Measurements from ENCODE around the gene RETREG3. TPM values are rescaled to one million over a fixed set of nuclear protein-coding genes. Genes with fewer than 3 reads are reported as not detected.
A peak's percentile ranks its signal among the peaks of the same experiment; 100 is the strongest.

The RETREG3 gene
- 10 to 100 TPM; 56.4 to 72.2 (median 67.1) TPM for total RNA-seq
- long read RNA-seq, donor 1, transcript RETREG3-201 (9 exons, 3,759 nt) = major isoform, 38 of 68 reads
- long read RNA-seq, donor 1, partial matches to known transcripts = 7 of 68 reads
- long read RNA-seq, donor 1, other reads (novel, unspliced or antisense) = 19 of 68 reads
- long read RNA-seq, donor 2, transcript RETREG3-201 (9 exons, 3,759 nt) = major isoform, 12 of 15 reads
- long read RNA-seq, donor 2, partial matches to known transcripts = 0 of 15 reads
- long read RNA-seq, donor 2, other reads (novel, unspliced or antisense) = 2 of 15 reads

GRCh38 chr17:42609182-42609813 is at the start of gene RETREG3, which contains the start of gene TUBG1:
Gene RETREG3, minus strand, starts transcription at chr17:42609374. Its CDS starts 50 bp downstream, at chr17:42609324.
Gene TUBG1, plus strand, starts transcription at chr17:42609683. Its CDS starts 55 bp downstream, at chr17:42609738.
- TF ChIP-seq CTCF (IDR thresholded peaks at IDR 0.05) = peak; percentile 23
- Histone ChIP-seq H3K4me3 (peak within 1 kb of the TSS; percentile 68), H3K36me3 (ENCODE audit: low read depth) (peaks cover 4% of the 10 kb centered on the region), H3K9me3 (no peaks in the 10 kb centered on the region), H3K4me1 (ENCODE audit: low read depth) (peaks cover 13% of the 10 kb centered on the region)
- intact Hi-C loops (cut with DNase I, micrococcal nuclease) = no loop called here
- ATAC-seq (peak; percentile 97), DNase-seq (peak; percentile 99)

- H3K9me3 ChIP-seq = no peaks in the 10 kb centered on the region
- ATAC-seq (no peak), DNase-seq (no peak)
- H3K36me3 ChIP-seq (ENCODE audit: low read depth) = no peaks in the 10 kb centered on the region
- H3K4me3 ChIP-seq = no peak overlapping the region
- intact Hi-C loops (cut with DNase I, micrococcal nuclease) = no loop called here
- TF ChIP-seq CTCF (IDR thresholded peaks at IDR 0.05) = no peak
- peaks cover 4% of the 10 kb centered on the region for H3K4me1 ChIP-seq (ENCODE audit: low read depth)
Measured at GRCh38 chr17:42657824-42658588, 48.8 kb upstream of the RETREG3 start.

GRCh38 chr17:42655528-42655927 is 46.4 kb upstream of the RETREG3 start:
- DNase-seq (no peak), ATAC-seq (no peak)
- intact Hi-C loops (cut with DNase I, micrococcal nuclease) = no loop called here
- H3K36me3 ChIP-seq (ENCODE audit: low read depth) = no peaks in the 10 kb centered on the region
- peaks cover 4% of the 10 kb centered on the region for H3K4me1 ChIP-seq (ENCODE audit: low read depth)
- H3K4me3 ChIP-seq = no peak overlapping the region
- no peak for TF ChIP-seq CTCF (IDR thresholded peaks at IDR 0.05)
- H3K9me3 ChIP-seq = no peaks in the 10 kb centered on the region

GRCh38 chr17:42653179-42654124 is 44.3 kb upstream of the RETREG3 start:
- Histone ChIP-seq H3K9me3 (no peaks in the 10 kb centered on the region), H3K4me1 (ENCODE audit: low read depth) (peaks cover 3% of the 10 kb centered on the region), H3K4me3 (no peak overlapping the region), H3K36me3 (ENCODE audit: low read depth) (no peaks in the 10 kb centered on the region)
- DNase-seq = peak; percentile 44 to 69 (median 49)
- ATAC-seq = peak; percentile 45
- intact Hi-C loops (cut with DNase I, micrococcal nuclease) = no loop called here
- TF ChIP-seq CTCF (IDR thresholded peaks at IDR 0.05) = no peak

GRCh38 chr17:42651392-42651791 is 42.2 kb upstream of the RETREG3 start:
- DNase-seq = no peak
- intact Hi-C loops (cut with DNase I, micrococcal nuclease) = no loop called here
- H3K36me3 ChIP-seq (ENCODE audit: low read depth) = no peaks in the 10 kb centered on the region
- peaks cover 3% of the 10 kb centered on the region for H3K4me1 ChIP-seq (ENCODE audit: low read depth)
- H3K4me3 ChIP-seq = no peak overlapping the region
- ATAC-seq = no peak
- H3K9me3 ChIP-seq = no peaks in the 10 kb centered on the region
- TF ChIP-seq CTCF (IDR thresholded peaks at IDR 0.05) = no peak
